Measurements from ENCODE around the gene PI4K2B.
"Not testable (repeated sequence)": the region's sequence is repeated elsewhere in the genome, so short reads cannot be mapped to it uniquely, and the experiment has no call there.

The PI4K2B gene

DNA sequence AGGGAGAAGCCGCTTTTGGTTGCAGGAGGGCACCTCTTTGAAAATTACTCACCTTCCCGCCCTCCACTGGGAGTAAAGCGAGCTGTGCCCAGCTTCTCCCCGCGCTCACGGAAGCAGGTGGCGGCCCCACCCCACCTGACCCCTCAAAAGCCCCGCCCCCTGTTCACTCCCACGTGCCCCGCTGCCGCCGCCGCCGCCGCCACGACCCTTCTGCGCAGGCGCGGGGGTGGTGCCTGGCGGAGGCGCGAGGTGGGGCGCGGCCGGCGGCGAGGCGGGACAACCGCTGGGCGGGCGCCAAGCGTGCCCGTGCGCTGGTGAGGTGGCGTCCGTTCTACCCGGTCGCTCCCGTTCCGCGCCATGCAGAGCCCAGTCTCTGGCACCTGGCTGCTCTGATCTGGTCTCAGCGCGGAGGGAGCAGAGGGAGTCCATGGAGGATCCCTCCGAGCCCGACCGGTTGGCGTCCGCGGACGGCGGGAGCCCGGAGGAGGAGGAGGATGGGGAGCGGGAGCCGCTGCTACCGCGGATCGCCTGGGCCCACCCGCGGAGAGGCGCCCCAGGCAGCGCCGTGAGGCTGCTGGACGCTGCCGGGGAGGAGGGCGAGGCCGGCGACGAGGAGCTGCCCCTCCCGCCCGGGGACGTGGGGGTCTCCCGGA is at the start of gene PI4K2B:
TSS of gene PI4K2B (plus strand) at position 297 of the 653 bp plus-strand sequence. CDS start at position 428, 131 bp downstream.
- DNase-seq (ENCODE audit: low read depth in 2 of 2, low spot score in 1 of 2), result peak; percentile 83 to 85

GRCh38 chr4:25184056-25184455 is 49.8 kb upstream of the PI4K2B start:
- DNase-seq (ENCODE audit: low read depth in 2 of 2, low spot score in 1 of 2), result no peak

GRCh38 chr4:25190407-25190806 is 43.4 kb upstream of the PI4K2B start:
- no peak for DNase-seq (ENCODE audit: low read depth in 2 of 2, low spot score in 1 of 2)

DNA sequence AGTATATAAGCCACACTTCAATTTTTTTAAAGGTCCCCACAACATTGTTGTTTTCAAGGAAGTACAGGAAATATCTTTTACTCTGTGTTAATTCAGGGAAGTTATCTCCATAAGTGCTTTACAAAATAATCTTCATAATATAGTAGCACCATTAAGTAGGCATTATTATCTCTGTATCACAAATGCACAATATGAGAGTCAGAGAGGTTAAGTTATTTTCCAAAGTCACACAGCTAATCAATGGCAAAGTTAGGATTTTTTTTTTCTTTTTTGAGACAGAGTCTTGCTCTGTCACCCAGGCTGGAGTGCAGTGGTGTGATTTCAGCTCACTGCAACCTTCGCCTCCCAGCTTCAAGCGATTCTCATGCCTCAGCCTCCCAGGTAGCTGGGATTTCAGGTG is 35.1 kb upstream of the PI4K2B start:
- DNase-seq (ENCODE audit: low read depth in 2 of 2, low spot score in 1 of 2), result no peak

DNA sequence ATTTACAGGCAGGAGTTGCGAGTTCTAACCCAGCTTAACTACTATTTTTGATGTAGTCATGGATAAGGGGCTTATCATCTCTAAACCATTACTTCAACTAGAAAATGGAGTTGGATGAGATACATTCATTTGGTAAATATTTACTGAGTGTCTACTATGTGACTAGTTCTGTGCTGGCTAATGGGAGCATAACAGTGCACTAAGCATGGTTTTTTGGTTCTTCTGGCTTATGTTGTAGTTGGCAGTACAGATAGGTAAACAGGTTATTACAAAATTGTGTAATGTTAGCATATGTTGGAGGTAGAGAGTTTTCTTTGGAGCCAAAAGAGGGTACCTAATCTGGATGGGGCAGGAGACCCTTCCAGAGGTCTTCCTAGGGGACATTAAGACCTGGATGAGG is 25.8 kb upstream of the PI4K2B start:
- no peak for DNase-seq (ENCODE audit: low read depth in 2 of 2, low spot score in 1 of 2)

DNA sequence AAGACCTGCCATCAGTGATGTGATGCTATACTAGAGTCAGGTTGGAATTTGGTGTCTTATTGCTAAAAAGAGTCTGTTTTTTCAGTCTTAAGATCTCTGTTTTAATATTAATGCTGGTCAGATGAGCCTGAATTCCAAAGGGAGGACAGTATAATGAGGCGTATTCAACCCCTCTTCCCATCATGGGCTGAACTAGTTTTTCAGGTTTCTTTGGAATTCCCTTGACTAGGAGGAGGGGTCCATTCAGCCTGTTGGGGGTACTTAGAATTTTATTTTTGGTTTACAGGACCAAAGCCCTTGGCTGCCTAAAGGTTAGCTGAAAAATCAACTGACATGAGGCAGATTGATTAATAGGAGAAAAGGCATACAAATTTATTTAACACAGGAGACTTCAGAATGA is 24.1 kb upstream of the PI4K2B start:
- DNase-seq (ENCODE audit: low read depth in 2 of 2, low spot score in 1 of 2), result no peak

DNA sequence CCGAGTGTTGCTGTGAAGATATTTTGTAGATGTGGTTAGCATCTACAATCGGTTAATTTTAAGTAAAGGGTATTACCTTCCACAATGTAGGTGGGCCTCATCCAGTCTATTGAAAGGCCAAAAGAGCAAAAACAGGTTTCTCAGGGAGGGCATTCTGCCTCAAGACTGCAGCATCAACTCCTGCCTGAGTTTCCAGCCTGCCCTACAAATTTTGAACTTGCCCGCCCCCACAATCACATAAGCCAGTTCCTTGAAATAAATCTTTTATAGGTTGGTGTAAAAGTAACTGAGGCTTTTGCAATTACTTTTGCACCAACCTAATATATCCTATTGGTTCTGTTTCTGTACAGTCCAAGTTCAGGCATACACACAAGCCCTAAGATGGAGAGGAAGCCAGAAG is 22.1 kb upstream of the PI4K2B start:
- DNase-seq (ENCODE audit: low read depth in 2 of 2, low spot score in 1 of 2), result no peak

GRCh38 chr4:25212822-25213221 is 21.0 kb upstream of the PI4K2B start:
- DNase-seq (ENCODE audit: low read depth in 2 of 2, low spot score in 1 of 2), result no peak

GRCh38 chr4:25213347-25213979 is 20.4 kb upstream of the PI4K2B start:
- no peak for DNase-seq (ENCODE audit: low read depth in 2 of 2, low spot score in 1 of 2)

DNA sequence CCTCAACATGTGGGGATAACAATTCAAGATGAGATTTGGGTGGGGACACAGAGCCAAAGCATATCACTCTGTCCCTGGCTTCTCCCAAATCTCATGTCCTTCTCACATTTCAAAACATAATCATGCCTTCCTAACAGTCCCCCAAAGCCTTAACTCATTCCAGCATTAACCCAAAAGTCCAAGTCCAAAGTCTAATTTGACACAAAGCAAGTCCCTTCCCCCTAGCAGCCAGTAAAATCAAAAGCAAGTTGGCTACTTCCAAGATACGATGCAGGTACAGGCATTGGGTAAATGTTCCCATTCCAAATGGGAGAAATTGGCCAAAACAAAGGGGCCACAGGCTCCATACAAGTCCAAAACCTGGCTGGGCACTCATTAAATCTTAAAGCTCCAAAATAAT is 19.1 kb upstream of the PI4K2B start:
- DNase-seq (ENCODE audit: low read depth in 2 of 2, low spot score in 1 of 2), result not testable (repeated sequence)

DNA sequence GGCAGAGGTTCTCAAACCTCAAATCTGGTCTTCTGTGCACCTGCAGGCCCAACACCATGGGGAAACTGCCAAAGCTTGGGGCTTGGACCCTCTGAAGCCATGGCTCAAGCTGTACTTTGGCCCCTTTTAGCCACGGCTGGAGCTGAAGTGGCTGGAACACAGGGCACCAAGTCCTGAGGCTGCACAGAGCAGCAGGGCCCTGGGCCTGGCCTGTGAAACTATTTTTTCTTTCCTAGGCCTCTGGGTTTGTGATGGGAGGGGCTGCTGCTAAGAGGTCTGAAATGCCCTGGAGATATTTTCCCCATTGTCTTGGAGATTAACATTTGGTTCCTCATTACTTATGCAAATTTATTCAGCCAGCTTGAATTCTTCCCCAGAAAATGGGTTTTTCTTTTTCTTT is 18.3 kb upstream of the PI4K2B start:
- DNase-seq (ENCODE audit: low read depth in 2 of 2, low spot score in 1 of 2), result no peak

- no peak for DNase-seq (ENCODE audit: low read depth in 2 of 2, low spot score in 1 of 2)
Measured at GRCh38 chr4:25221377-25221776, 12.5 kb upstream of the PI4K2B start.

DNA sequence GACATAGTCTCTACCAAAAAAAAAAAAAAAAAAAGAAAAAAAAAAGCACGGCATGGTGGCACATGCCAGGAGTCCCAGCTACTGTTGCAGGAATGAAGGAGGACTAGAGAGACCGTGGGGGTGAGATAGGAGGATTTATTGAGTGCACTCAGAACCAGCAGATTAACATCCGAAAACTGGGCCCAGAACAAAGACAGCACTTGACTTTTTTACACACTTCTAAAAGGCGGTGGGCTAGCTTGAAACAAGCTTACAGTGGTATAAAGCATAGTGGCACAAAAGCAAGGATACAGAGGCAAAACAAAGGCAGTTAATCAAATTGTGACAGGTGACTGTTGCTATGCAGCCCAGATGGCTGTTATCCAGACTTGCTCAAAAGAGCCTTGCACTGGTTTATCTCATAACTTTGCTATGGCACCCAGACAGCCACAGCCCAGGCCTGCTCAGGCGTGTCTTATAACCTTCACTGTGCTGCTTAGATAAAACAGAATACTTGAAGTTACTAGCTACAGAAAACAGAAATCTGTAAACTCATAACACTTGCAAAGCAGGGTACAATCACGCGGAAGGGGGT is 9.9 kb upstream of the PI4K2B start:
- DNase-seq (ENCODE audit: low read depth in 2 of 2, low spot score in 1 of 2), result no peak

- DNase-seq (ENCODE audit: low read depth in 2 of 2, low spot score in 1 of 2), result no peak
Measured at GRCh38 chr4:25229804-25230203, 4.0 kb upstream of the PI4K2B start.

DNA sequence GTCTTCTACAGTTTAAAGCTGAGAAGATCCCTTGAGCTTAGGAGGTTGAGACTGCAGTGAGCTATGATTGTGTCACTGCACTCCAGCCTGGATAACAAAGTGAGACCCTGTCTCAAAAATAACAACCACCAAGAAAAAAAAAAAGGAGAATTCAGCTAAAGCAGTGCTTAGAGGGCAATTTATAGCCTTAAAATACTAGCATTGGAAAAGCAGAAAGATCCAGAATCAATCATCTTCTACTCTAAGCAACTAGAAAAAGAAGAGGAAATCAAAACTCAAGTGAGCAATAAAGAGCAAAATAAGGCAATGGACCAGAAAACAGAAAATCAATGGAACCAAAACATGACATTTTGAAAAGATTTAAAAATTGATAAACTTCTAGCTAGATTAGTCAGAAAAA is 639 bp upstream of the PI4K2B start:
- DNase-seq (ENCODE audit: low read depth in 2 of 2, low spot score in 1 of 2), result no peak

DNA sequence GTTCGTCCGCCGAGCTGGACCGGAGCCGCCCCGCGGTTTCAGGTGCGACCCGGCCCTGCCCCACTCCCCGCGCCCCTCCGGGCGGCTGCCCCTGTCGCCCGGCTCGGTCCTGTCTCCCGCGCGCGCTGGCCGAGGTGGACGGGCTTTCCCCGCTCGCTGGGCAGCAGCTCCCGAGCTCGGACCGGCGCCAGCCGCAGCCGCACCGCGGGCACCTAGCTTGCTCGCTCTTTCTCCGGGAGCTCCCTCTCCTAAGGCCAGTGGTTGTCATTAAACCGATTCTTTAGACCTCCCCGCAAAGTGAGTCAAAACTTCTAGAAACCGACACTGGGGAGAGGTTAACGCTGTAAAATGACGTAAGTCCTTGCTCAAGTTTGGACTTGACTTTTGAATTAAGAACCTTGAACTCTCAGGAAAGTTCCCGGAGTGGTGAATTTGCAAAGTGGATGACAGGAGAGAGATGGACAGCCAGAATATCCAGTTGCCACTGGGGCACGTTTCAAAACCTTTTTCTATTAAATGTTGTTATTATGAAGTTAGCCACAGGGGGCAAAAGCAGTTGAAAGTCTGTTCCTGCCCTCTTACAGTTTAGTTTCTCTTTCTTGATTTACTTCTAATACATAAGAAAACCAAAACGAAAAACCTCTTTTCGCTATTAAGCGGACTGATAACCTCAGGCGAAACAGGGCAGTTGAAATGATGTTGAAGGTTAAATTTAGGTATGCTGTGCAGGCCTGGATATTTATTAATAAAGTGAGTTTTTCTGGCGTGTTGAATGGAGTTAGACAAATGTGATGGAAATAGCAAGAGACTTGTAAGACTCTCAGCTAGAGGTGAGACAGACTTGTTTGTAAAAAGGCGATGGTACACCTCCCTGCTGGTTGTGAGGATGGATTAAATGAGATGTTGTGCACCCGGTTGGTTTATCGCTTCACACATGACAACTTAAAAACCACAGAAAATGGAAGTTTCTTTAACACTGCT is 847 bp downstream of the PI4K2B start:
- no peak for DNase-seq (ENCODE audit: low read depth in 2 of 2, low spot score in 1 of 2)

GRCh38 chr4:25235401-25235800 is 1.6 kb downstream of the PI4K2B start:
- no peak for DNase-seq (ENCODE audit: low read depth in 2 of 2, low spot score in 1 of 2)

- DNase-seq (ENCODE audit: low read depth in 2 of 2, low spot score in 1 of 2), result not testable (repeated sequence)
Measured at GRCh38 chr4:25236030-25236429, 2.2 kb downstream of the PI4K2B start.

DNA sequence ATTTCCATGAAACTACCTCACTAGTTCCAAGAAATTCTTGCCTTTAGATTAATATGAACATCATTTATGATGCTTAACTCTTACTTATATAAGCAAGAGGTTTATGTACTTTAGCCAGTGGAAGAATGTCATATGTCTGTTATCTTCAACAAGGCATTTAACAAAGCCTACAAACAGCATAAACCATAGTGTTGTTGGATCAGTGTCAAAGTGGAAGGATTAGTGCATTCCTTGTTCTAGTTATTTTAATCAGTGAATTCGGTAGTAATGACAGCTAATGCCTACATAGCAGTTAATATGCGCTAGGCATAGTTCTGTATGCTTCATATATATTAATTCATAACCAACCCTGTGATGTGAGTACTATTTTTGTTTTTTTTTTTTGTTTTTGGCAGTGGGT is 3.1 kb downstream of the PI4K2B start:
- DNase-seq (ENCODE audit: low read depth in 2 of 2, low spot score in 1 of 2), result no peak

GRCh38 chr4:25238052-25238451 is 4.2 kb downstream of the PI4K2B start:
- no peak for DNase-seq (ENCODE audit: low read depth in 2 of 2, low spot score in 1 of 2)

DNA sequence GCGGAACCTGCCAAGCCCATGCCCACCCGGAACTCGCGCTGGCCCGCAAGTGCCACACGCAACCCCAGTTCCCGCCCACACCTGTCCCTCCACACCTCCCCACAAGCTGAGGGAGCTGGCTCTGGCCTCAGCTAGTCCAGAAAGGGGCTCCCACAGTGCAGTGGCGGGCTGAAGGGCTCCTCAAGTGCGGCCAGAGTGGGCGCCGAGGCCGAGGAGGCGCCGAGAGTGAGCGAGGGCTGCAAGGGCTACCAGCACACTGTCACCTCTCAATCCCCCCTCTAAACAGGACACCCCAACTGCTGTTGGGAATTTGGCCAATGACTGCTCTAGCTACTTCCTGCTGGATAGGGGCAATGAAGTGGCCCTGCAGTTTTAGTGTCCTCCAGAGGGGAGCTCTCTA is 5.7 kb downstream of the PI4K2B start:
- DNase-seq (ENCODE audit: low read depth in 2 of 2, low spot score in 1 of 2), result not testable (repeated sequence)
